Aortic smooth muscle cell (primary cell): ENCODE data around the gene IRF6. TPM values are rescaled to one million over a fixed set of nuclear protein-coding genes. Genes with fewer than 3 reads are reported as not detected.

ENCODE experiments used
- total RNA-seq: library from RNA; depleted of rRNA; stranded (reverse); fragments of >200 nt; gene quantifications from 2 replicates; pipeline ENCODE4 v1.2.3, GENCODE V29; 2014

The IRF6 gene
- total RNA-seq: 4.4 and 15.7 TPM in 2 replicates

DNA sequence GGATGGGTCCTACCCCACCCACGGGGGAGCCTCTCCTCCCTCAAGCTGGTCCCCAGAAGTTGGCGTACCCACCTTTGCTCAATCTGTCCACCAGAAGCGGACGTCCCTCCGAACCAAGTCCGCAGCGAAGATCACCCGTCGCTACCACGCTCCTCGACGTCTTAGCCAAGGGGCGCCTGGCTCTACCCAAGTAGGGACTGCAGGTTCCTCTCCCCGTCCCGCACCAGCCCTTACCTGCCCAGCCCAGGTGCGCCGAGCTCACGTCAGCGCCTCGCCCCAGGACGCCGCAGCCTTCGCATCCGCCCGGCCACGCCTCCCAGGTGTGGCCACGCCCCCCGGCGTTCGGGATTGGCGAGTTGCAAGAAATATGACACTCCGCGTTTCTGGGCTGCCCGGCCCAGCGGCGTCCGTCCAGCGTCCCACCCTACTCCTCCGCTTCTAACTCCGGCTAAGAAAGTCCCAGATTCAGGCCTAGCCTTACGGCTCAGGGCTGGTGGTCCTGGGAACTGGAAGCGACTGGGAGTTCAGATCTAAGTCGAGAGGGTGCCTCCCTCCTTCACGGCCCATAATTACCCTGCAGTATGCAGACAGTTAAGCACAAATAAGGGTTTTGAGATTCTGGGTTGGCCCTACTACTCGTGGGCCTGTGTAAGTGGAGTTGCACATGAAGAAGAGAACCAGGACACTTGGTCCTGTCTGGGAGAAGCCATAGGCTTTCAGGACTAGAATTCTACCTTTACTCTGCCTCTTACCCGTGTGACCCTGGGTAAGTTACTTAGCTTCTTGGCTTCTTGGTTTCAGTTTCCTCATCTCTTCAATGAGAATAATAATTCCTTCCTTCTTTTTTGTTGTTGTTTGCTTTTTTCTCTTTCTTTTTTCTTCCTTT, at the start of gene IRF6:
Gene IRF6 (minus strand): TSS at position 268 of the 886 bp plus-strand sequence. CDS start 4,729 bp downstream, outside the sequence.

DNA sequence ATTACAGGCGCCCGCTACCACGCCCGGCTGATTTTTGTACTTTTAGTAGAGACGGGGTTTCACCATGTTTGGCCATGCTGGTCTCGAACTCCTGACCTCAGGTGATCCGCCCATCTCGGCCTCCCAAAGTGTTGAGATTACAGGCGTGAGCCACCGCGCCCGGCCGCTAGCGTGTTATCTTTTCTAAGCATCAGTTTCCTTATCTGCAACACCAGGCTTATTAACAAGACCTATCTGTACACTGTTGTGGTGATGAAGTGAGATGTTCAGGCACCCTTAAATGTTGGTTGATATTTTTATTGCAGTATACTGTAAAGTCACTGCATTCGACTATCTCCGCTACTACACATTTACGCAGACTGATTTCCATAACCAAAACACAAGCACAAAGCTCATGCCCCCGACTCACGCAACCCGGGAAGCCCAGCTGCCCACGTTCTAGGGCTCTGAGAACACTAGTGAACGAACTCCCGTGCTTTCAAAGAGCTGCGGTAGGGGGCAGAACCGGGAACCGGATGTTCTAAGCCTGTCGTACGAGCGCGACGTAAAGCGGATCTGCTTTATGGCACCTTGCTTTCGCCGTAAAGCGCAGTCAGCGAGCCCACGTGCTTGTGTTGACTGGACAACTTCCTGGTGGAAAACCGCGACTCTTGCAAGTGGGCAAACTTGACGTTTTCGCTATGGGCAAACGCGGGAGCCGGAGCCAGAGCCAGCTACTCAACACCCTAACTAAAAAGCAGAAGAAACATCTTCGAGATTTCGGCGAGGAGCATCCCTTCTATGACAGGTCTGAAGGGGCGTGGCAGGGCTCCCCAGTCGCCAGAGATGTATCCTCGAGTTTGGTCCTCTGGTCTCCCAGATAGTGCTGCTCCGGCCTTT, 21.7 kb upstream of the IRF6 start, which contains the start of gene UTP25:
Gene UTP25 (plus strand): TSS at position 589 of the 879 bp plus-strand sequence. CDS start 92 bp downstream, at position 681.

GRCh38 chr1:209784265-209785169, 21.4 kb downstream of the IRF6 start, which contains the start of gene C1orf74:
TSS of gene C1orf74 (minus strand) at chr1:209784559. CDS start at chr1:209783634, 925 bp downstream.

DNA sequence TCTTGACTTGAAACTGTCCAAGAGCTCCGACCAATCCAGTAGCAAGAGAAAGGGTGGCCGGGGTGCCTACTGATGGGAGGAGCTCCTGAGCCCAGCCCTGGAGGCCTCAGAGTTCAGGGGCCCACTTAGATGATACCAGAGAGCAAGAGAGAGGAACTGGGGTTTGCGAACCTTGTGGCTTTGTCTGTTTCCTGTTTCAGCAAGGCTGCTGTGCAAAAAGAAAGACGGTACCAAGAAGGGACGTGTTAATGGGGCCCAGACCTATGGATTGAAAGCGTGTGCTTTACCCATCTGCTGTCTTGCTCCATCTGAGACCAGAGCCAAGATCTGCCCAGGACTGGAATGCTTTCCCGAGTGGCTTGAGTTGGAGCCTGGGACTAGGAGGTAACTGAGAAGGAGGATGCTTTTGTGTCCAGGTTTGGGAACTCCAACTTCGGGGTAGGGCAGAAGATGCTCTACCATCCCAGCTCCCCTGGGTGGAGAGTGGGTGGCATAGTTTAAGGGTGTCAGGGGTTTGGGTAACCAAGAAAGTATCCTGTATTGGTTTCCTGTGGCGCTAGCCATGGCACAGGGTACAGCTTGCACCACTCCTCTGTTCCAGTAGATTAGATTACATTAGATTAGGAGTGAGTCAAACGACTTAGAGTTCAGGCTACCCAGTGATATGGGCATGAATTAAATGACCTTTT, 49.9 kb downstream of the IRF6 start, which contains the start of gene TRAF3IP3:
Gene TRAF3IP3 (plus strand): TSS at position 128 of the 689 bp plus-strand sequence. CDS start 3,987 bp downstream, outside the sequence.

Other genes starting within 250 kb of the IRF6 start
- gene CAMK1G, start 222.4 kb downstream of the IRF6 start, total RNA-seq: 0.13 and 0.31 TPM in 2 replicates
- gene LAMB3, start 153.7 kb downstream of the IRF6 start, total RNA-seq: 48.4 and 49.8 TPM in 2 replicates
- 12.8 and 22.5 TPM in 2 replicates for gene G0S2, start 130.7 kb downstream of the IRF6 start, total RNA-seq
- 6.0 and 52.4 TPM in 2 replicates for gene HSD11B1, start 101.3 kb downstream of the IRF6 start, total RNA-seq
- not detected in 2 replicates for gene TRAF3IP3, start 50.1 kb downstream of the IRF6 start, total RNA-seq
- 2.9 TPM in 2 replicates for gene C1orf74, start 21.6 kb downstream of the IRF6 start, total RNA-seq
- 11.1 and 16.2 TPM in 2 replicates for gene UTP25, start 21.8 kb upstream of the IRF6 start, total RNA-seq
- gene SYT14, start 132.1 kb upstream of the IRF6 start, total RNA-seq: 0.13 and 0.44 TPM in 2 replicates